Measurements from ENCODE around the gene SFT2D1.

SFT2D1 gene

DNA sequence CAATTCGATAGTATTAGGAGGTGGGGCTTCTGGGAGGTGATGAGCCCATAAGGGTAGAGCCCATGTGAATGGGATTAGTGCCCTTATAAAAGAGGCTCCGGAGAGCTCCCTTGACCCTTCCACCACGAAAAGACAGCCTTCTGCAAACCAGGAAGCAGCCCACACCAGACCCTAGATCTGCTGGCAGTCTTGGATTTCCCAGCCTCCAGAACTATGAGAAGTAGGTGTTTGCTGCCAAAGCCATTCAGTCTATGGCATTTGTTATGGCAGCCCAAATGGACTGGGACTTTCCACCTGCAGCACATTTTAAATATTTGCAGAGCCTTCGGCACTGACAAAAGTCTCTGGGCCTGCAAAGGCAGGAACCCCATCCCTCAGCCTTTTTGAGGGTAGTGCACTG is 11.8 kb upstream of the SFT2D1 start:
- no peaks in the 10 kb centered on the region; the same call in 1 of the 2 replicates for H3K9me3 ChIP-seq (ENCODE audit: insufficient read depth, low read depth, low read length)
- no peaks in the 10 kb centered on the region for H3K27me3 ChIP-seq (ENCODE audit: insufficient read depth, low read length, poor library complexity, severe bottlenecking)
- no peaks in the 10 kb centered on the region for H3F3A ChIP-seq (ENCODE audit: low read depth)
- no peak overlapping the region for H3K4me3 ChIP-seq (ENCODE audit: low read length, poor library complexity, severe bottlenecking)
- H2AFZ ChIP-seq (ENCODE audit: low read length), result no peak overlapping the region
- H3K9me2 ChIP-seq (replicated peaks; ENCODE audit: low read depth, low read length), result no peaks in the 10 kb centered on the region
- H3K4me2 ChIP-seq (ENCODE audit: low read depth, low read length, poor library complexity, severe bottlenecking), result no peak overlapping the region
- no peaks in the 10 kb centered on the region for H3K36me3 ChIP-seq (ENCODE audit: insufficient read depth, low read length)
- H3K9ac ChIP-seq (ENCODE audit: low read depth, low read length, poor library complexity, severe bottlenecking), result no peak overlapping the region
- TF ChIP-seq EZH2phosphoT487 (IDR thresholded peaks at IDR 0.05; ENCODE audit: borderline replicate concordance), result no peak
- TF ChIP-seq, protein P1, sequence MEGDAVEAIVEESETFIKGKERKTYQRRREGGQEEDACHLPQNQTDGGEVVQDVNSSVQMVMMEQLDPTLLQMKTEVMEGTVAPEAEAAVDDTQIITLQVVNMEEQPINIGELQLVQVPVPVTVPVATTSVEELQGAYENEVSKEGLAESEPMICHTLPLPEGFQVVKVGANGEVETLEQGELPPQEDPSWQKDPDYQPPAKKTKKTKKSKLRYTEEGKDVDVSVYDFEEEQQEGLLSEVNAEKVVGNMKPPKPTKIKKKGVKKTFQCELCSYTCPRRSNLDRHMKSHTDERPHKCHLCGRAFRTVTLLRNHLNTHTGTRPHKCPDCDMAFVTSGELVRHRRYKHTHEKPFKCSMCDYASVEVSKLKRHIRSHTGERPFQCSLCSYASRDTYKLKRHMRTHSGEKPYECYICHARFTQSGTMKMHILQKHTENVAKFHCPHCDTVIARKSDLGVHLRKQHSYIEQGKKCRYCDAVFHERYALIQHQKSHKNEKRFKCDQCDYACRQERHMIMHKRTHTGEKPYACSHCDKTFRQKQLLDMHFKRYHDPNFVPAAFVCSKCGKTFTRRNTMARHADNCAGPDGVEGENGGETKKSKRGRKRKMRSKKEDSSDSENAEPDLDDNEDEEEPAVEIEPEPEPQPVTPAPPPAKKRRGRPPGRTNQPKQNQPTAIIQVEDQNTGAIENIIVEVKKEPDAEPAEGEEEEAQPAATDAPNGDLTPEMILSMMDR (conservative IDR thresholded peaks at IDR 0.05; ENCODE audit: low read length), result no peak
- H4K20me1 ChIP-seq (ENCODE audit: insufficient read depth, low read length, poor library complexity, severe bottlenecking), result no peaks in the 10 kb centered on the region
- H3K4me1 ChIP-seq (ENCODE audit: insufficient read depth, low read length, poor library complexity, severe bottlenecking), result no peaks in the 10 kb centered on the region
- H3K79me2 ChIP-seq (ENCODE audit: insufficient read depth, low read length), result no peaks in the 10 kb centered on the region

DNA sequence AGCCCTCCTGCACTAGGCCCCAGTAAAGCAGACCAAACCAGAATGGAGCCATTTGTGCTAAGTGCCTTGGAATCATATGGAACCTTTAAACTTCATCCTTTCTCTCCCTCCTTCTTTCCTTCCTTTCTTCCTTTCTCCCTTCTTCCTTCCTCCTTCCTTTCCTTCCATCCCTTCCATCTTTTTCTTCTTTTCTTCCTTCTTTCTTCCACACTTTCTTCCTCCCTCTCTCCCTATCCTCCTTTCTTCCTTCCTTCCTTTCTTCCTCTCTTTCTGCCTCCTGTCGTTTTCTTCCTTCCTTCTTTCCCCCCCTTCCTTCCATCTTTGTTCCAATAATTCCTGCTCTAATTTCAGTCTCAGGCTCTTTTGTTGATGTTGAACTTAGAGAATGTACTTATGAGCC is 11.2 kb upstream of the SFT2D1 start:
- H3K79me2 ChIP-seq (ENCODE audit: insufficient read depth, low read length), result no peaks in the 10 kb centered on the region

DNA sequence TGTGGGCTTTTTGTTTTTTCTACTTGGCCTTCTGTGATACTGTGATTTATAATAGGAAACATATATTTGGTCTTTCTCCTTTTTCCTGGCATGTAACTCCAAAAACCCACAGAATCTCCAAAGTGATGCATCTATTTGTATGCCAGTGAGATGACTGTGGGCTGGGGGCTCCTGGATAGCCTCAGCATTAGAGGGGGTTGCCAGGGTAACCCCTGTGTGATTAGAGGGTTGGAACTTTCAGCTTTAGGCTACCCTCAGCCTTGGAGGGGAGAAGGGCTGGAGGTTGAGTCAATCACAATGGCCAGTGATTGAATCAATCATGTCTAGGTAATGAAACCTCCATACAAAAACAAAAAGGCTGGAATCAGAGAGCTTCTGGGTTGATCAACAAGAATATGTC is 10.6 kb upstream of the SFT2D1 start:
- Histone ChIP-seq H3K27me3 (ENCODE audit: insufficient read depth, low read length, poor library complexity, severe bottlenecking) (no peaks in the 10 kb centered on the region), H3K4me3 (ENCODE audit: low read length, poor library complexity, severe bottlenecking) (no peak overlapping the region), H3K9me3 (ENCODE audit: insufficient read depth, low read depth, low read length) (no peaks in the 10 kb centered on the region; the same call in 1 of the 2 replicates), H3K9ac (ENCODE audit: low read depth, low read length, poor library complexity, severe bottlenecking) (no peak overlapping the region), H3K79me2 (ENCODE audit: insufficient read depth, low read length) (no peaks in the 10 kb centered on the region), H3K4me1 (ENCODE audit: insufficient read depth, low read length, poor library complexity, severe bottlenecking) (no peaks in the 10 kb centered on the region), H3K9me2 (replicated peaks; ENCODE audit: low read depth, low read length) (no peaks in the 10 kb centered on the region), H3K36me3 (ENCODE audit: insufficient read depth, low read length) (no peaks in the 10 kb centered on the region), H4K20me1 (ENCODE audit: insufficient read depth, low read length, poor library complexity, severe bottlenecking) (no peaks in the 10 kb centered on the region), H2AFZ (ENCODE audit: low read length) (no peak overlapping the region), H3F3A (ENCODE audit: low read depth) (no peaks in the 10 kb centered on the region), H3K4me2 (ENCODE audit: low read depth, low read length, poor library complexity, severe bottlenecking) (no peak overlapping the region)
- no peak for TF ChIP-seq EZH2phosphoT487 (IDR thresholded peaks at IDR 0.05; ENCODE audit: borderline replicate concordance)
- TF ChIP-seq, protein P1 (conservative IDR thresholded peaks at IDR 0.05; ENCODE audit: low read length), result no peak

More for the DNA sequence above, 11.2 kb upstream of the SFT2D1 start:
- H4K20me1 ChIP-seq (ENCODE audit: insufficient read depth, low read length, poor library complexity, severe bottlenecking), result no peaks in the 10 kb centered on the region
- no peaks in the 10 kb centered on the region for H3K36me3 ChIP-seq (ENCODE audit: insufficient read depth, low read length)
- no peak overlapping the region for H3K4me3 ChIP-seq (ENCODE audit: low read length, poor library complexity, severe bottlenecking)
- TF ChIP-seq EZH2phosphoT487 (IDR thresholded peaks at IDR 0.05; ENCODE audit: borderline replicate concordance), result no peak
- TF ChIP-seq, protein P1 (conservative IDR thresholded peaks at IDR 0.05; ENCODE audit: low read length), result no peak
- H3K4me2 ChIP-seq (ENCODE audit: low read depth, low read length, poor library complexity, severe bottlenecking), result no peak overlapping the region
- H3K9me2 ChIP-seq (replicated peaks; ENCODE audit: low read depth, low read length), result no peaks in the 10 kb centered on the region
- no peak overlapping the region for H2AFZ ChIP-seq (ENCODE audit: low read length)
- H3F3A ChIP-seq (ENCODE audit: low read depth), result no peaks in the 10 kb centered on the region
- H3K9ac ChIP-seq (ENCODE audit: low read depth, low read length, poor library complexity, severe bottlenecking), result no peak overlapping the region
- H3K4me1 ChIP-seq (ENCODE audit: insufficient read depth, low read length, poor library complexity, severe bottlenecking), result no peaks in the 10 kb centered on the region
- no peaks in the 10 kb centered on the region for H3K27me3 ChIP-seq (ENCODE audit: insufficient read depth, low read length, poor library complexity, severe bottlenecking)
- H3K9me3 ChIP-seq (ENCODE audit: insufficient read depth, low read depth, low read length), result no peaks in the 10 kb centered on the region; the same call in 1 of the 2 replicates
